ENCODE data around the gene SEMA3D.

SEMA3D gene

GRCh38 chr7:85081392-85081791, 105.5 kb downstream of the SEMA3D start:
- Histone ChIP-seq H3K4me3 (ENCODE audit: extremely low read depth, insufficient read depth, low read length, poor library complexity, severe bottlenecking) (no peak overlapping the region), H3K36me3 (ENCODE audit: control insufficient read depth, insufficient read depth, low read length) (no peaks in the 10 kb centered on the region), H3K4me1 (ENCODE audit: control insufficient read depth, insufficient read depth, low read length, poor library complexity, severe bottlenecking) (no peaks in the 10 kb centered on the region), H3K27ac (ENCODE audit: low read depth, low read length, severe bottlenecking) (no peak overlapping the region), H3K9me3 (ENCODE audit: control insufficient read depth, low read length) (no peaks in the 10 kb centered on the region)
- 83% methylated on average over 1 of the region's 1 CpG; no CpG with 5 or more reads in 1 of the 2 experiments for WGBS, 2 experiments (ENCODE audit: insufficient coverage in 2 of 2)

- no peaks in the 10 kb centered on the region for H3K4me1 ChIP-seq (ENCODE audit: control insufficient read depth, insufficient read depth, low read length, poor library complexity, severe bottlenecking)
- H3K4me3 ChIP-seq (ENCODE audit: extremely low read depth, insufficient read depth, low read length, poor library complexity, severe bottlenecking) = no peak overlapping the region
- H3K36me3 ChIP-seq (ENCODE audit: control insufficient read depth, insufficient read depth, low read length) = no peaks in the 10 kb centered on the region
- no peak overlapping the region for H3K27ac ChIP-seq (ENCODE audit: low read depth, low read length, severe bottlenecking)
- no peaks in the 10 kb centered on the region for H3K9me3 ChIP-seq (ENCODE audit: control insufficient read depth, low read length)
- WGBS, 2 experiments (ENCODE audit: insufficient coverage in 2 of 2) = 100% methylated on average over 1 of the region's 1 CpG; no CpG with 5 or more reads in 1 of the 2 experiments
These were observed 107.4 kb downstream of the SEMA3D start for GRCh38 chr7:85079434-85079833.

- H3K36me3 ChIP-seq (ENCODE audit: control insufficient read depth, insufficient read depth, low read length) = no peaks in the 10 kb centered on the region
- no peak overlapping the region for H3K4me3 ChIP-seq (ENCODE audit: extremely low read depth, insufficient read depth, low read length, poor library complexity, severe bottlenecking)
- WGBS, 2 experiments (ENCODE audit: insufficient coverage in 2 of 2) = 86 to 89% methylated on average over 1 to 2 of the region's 3 CpGs
- H3K4me1 ChIP-seq (ENCODE audit: control insufficient read depth, insufficient read depth, low read length, poor library complexity, severe bottlenecking) = no peaks in the 10 kb centered on the region
- no peaks in the 10 kb centered on the region for H3K9me3 ChIP-seq (ENCODE audit: control insufficient read depth, low read length)
- H3K27ac ChIP-seq (ENCODE audit: low read depth, low read length, severe bottlenecking) = no peak overlapping the region
These were observed 108.7 kb downstream of the SEMA3D start for GRCh38 chr7:85078181-85078580.

GRCh38 chr7:85075864-85076263, 111.0 kb downstream of the SEMA3D start:
- H3K4me1 ChIP-seq (ENCODE audit: control insufficient read depth, insufficient read depth, low read length, poor library complexity, severe bottlenecking) = no peaks in the 10 kb centered on the region
- H3K36me3 ChIP-seq (ENCODE audit: control insufficient read depth, insufficient read depth, low read length) = no peaks in the 10 kb centered on the region
- no peaks in the 10 kb centered on the region for H3K9me3 ChIP-seq (ENCODE audit: control insufficient read depth, low read length)
- WGBS, 2 experiments (ENCODE audit: insufficient coverage in 2 of 2) = 40% methylated on average over 1 of the region's 2 CpGs; no CpG with 5 or more reads in 1 of the 2 experiments
- no peak overlapping the region for H3K4me3 ChIP-seq (ENCODE audit: extremely low read depth, insufficient read depth, low read length, poor library complexity, severe bottlenecking)
- no peak overlapping the region for H3K27ac ChIP-seq (ENCODE audit: low read depth, low read length, severe bottlenecking)

- H3K36me3 ChIP-seq (ENCODE audit: control insufficient read depth, insufficient read depth, low read length) = no peaks in the 10 kb centered on the region
- H3K9me3 ChIP-seq (ENCODE audit: control insufficient read depth, low read length) = no peaks in the 10 kb centered on the region
- H3K4me3 ChIP-seq (ENCODE audit: extremely low read depth, insufficient read depth, low read length, poor library complexity, severe bottlenecking) = no peak overlapping the region
- WGBS, 2 experiments (ENCODE audit: insufficient coverage in 2 of 2) = 100% methylated on average over 1 of the region's 2 CpGs
- no peak overlapping the region for H3K27ac ChIP-seq (ENCODE audit: low read depth, low read length, severe bottlenecking)
- no peaks in the 10 kb centered on the region for H3K4me1 ChIP-seq (ENCODE audit: control insufficient read depth, insufficient read depth, low read length, poor library complexity, severe bottlenecking)
These were observed 111.9 kb downstream of the SEMA3D start for GRCh38 chr7:85074992-85075391.

GRCh38 chr7:85074016-85074415, 112.8 kb downstream of the SEMA3D start:
- no peak overlapping the region for H3K4me3 ChIP-seq (ENCODE audit: extremely low read depth, insufficient read depth, low read length, poor library complexity, severe bottlenecking)
- no peak overlapping the region for H3K27ac ChIP-seq (ENCODE audit: low read depth, low read length, severe bottlenecking)
- H3K36me3 ChIP-seq (ENCODE audit: control insufficient read depth, insufficient read depth, low read length) = no peaks in the 10 kb centered on the region
- 83% methylated on average over 1 of the region's 1 CpG; no CpG with 5 or more reads in 1 of the 2 experiments for WGBS, 2 experiments (ENCODE audit: insufficient coverage in 2 of 2)
- no peaks in the 10 kb centered on the region for H3K9me3 ChIP-seq (ENCODE audit: control insufficient read depth, low read length)
- H3K4me1 ChIP-seq (ENCODE audit: control insufficient read depth, insufficient read depth, low read length, poor library complexity, severe bottlenecking) = no peaks in the 10 kb centered on the region

GRCh38 chr7:85070967-85071628, 115.8 kb downstream of the SEMA3D start:
- H3K36me3 ChIP-seq (ENCODE audit: control insufficient read depth, insufficient read depth, low read length) = no peaks in the 10 kb centered on the region
- WGBS, 2 experiments (ENCODE audit: insufficient coverage in 2 of 2) = 91 to 95% methylated on average over 2 to 4 of the region's 5 CpGs
- no peaks in the 10 kb centered on the region for H3K9me3 ChIP-seq (ENCODE audit: control insufficient read depth, low read length)
- peaks cover 8% of the 10 kb centered on the region for H3K4me1 ChIP-seq (ENCODE audit: control insufficient read depth, insufficient read depth, low read length, poor library complexity, severe bottlenecking)
- no peak overlapping the region for H3K27ac ChIP-seq (ENCODE audit: low read depth, low read length, severe bottlenecking)
- no peak overlapping the region for H3K4me3 ChIP-seq (ENCODE audit: extremely low read depth, insufficient read depth, low read length, poor library complexity, severe bottlenecking)

- H3K36me3 ChIP-seq (ENCODE audit: control insufficient read depth, insufficient read depth, low read length) = no peaks in the 10 kb centered on the region
- peaks cover 12% of the 10 kb centered on the region for H3K4me1 ChIP-seq (ENCODE audit: control insufficient read depth, insufficient read depth, low read length, poor library complexity, severe bottlenecking)
- no peaks in the 10 kb centered on the region for H3K9me3 ChIP-seq (ENCODE audit: control insufficient read depth, low read length)
- WGBS, 2 experiments (ENCODE audit: insufficient coverage in 2 of 2) = no CpG with 5 or more reads among the region's 1 CpG
- H3K4me3 ChIP-seq (ENCODE audit: extremely low read depth, insufficient read depth, low read length, poor library complexity, severe bottlenecking) = no peak overlapping the region
- no peak overlapping the region for H3K27ac ChIP-seq (ENCODE audit: low read depth, low read length, severe bottlenecking)
These were observed 118.1 kb downstream of the SEMA3D start for GRCh38 chr7:85068799-85069198.

GRCh38 chr7:85067371-85067770, 119.5 kb downstream of the SEMA3D start:
- H3K27ac ChIP-seq (ENCODE audit: low read depth, low read length, severe bottlenecking) = no peak overlapping the region
- no CpG with 5 or more reads among the region's 1 CpG for WGBS, 2 experiments (ENCODE audit: insufficient coverage in 2 of 2)
- peaks cover 12% of the 10 kb centered on the region for H3K4me1 ChIP-seq (ENCODE audit: control insufficient read depth, insufficient read depth, low read length, poor library complexity, severe bottlenecking)
- no peak overlapping the region for H3K4me3 ChIP-seq (ENCODE audit: extremely low read depth, insufficient read depth, low read length, poor library complexity, severe bottlenecking)
- no peaks in the 10 kb centered on the region for H3K36me3 ChIP-seq (ENCODE audit: control insufficient read depth, insufficient read depth, low read length)
- no peaks in the 10 kb centered on the region for H3K9me3 ChIP-seq (ENCODE audit: control insufficient read depth, low read length)

- Histone ChIP-seq H3K27ac (ENCODE audit: low read depth, low read length, severe bottlenecking) (peak overlapping the region; percentile 54), H3K9me3 (ENCODE audit: control insufficient read depth, low read length) (no peaks in the 10 kb centered on the region), H3K4me3 (ENCODE audit: extremely low read depth, insufficient read depth, low read length, poor library complexity, severe bottlenecking) (no peak overlapping the region), H3K36me3 (ENCODE audit: control insufficient read depth, insufficient read depth, low read length) (no peaks in the 10 kb centered on the region), H3K4me1 (ENCODE audit: control insufficient read depth, insufficient read depth, low read length, poor library complexity, severe bottlenecking) (peaks cover 12% of the 10 kb centered on the region)
These were observed 120.9 kb downstream of the SEMA3D start for GRCh38 chr7:85065888-85066485.

GRCh38 chr7:85065306-85065705, 121.5 kb downstream of the SEMA3D start:
- Histone ChIP-seq H3K27ac (ENCODE audit: low read depth, low read length, severe bottlenecking) (peak overlapping the region; percentile 16), H3K4me3 (ENCODE audit: extremely low read depth, insufficient read depth, low read length, poor library complexity, severe bottlenecking) (no peak overlapping the region), H3K4me1 (ENCODE audit: control insufficient read depth, insufficient read depth, low read length, poor library complexity, severe bottlenecking) (peaks cover 12% of the 10 kb centered on the region), H3K36me3 (ENCODE audit: control insufficient read depth, insufficient read depth, low read length) (no peaks in the 10 kb centered on the region), H3K9me3 (ENCODE audit: control insufficient read depth, low read length) (no peaks in the 10 kb centered on the region)
- WGBS, 2 experiments (ENCODE audit: insufficient coverage in 2 of 2) = 60% methylated on average over 1 of the region's 1 CpG; no CpG with 5 or more reads in 1 of the 2 experiments
